ENCODE measurements around the gene ROCK1. TPM values are rescaled to one million over a fixed set of nuclear protein-coding genes. Genes with fewer than 3 reads are reported as not detected.

ROCK1 gene
- total RNA-seq, 6 experiments from 2014 or later, result 64.8 to 71.7 (median 67.1) TPM

DNA sequence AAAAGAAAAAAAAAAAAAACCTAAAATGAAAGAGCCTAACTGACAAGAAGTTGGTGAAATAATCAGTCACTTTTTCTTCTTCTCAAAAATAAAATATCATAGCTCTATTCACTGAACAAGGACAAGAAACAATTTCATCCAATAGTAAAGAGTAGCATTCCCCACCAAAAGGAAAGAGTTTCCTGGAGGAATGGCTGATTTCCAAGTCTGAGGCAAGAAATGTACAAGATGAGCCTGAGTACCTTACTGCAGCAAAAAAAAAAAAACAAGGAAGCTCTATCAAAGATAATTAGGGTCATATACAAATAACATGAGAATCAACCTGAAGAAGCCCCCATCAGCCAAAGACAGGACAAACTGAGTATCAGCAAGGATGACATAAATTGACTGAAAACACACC, 11.5 kb downstream of the ROCK1 start:
- Mint-ChIP-seq H3K4me3 (no peak overlapping the region), H3K27me3 (ENCODE audit: insufficient read depth) (no peaks in the 10 kb centered on the region), H3K27ac (peak overlapping the region; percentile 49; the same call in 1 of the 2 replicates), H3K36me3 (ENCODE audit: low read depth) (peaks cover 4% of the 10 kb centered on the region), H3K4me1 (ENCODE audit: low read depth) (peaks cover 68% of the 10 kb centered on the region), H3K9me3 (no peaks in the 10 kb centered on the region)
- DNase-seq, result no peak
- TF ChIP-seq, protein P1, sequence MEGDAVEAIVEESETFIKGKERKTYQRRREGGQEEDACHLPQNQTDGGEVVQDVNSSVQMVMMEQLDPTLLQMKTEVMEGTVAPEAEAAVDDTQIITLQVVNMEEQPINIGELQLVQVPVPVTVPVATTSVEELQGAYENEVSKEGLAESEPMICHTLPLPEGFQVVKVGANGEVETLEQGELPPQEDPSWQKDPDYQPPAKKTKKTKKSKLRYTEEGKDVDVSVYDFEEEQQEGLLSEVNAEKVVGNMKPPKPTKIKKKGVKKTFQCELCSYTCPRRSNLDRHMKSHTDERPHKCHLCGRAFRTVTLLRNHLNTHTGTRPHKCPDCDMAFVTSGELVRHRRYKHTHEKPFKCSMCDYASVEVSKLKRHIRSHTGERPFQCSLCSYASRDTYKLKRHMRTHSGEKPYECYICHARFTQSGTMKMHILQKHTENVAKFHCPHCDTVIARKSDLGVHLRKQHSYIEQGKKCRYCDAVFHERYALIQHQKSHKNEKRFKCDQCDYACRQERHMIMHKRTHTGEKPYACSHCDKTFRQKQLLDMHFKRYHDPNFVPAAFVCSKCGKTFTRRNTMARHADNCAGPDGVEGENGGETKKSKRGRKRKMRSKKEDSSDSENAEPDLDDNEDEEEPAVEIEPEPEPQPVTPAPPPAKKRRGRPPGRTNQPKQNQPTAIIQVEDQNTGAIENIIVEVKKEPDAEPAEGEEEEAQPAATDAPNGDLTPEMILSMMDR (IDR thresholded peaks at IDR 0.05), result no peak

DNA sequence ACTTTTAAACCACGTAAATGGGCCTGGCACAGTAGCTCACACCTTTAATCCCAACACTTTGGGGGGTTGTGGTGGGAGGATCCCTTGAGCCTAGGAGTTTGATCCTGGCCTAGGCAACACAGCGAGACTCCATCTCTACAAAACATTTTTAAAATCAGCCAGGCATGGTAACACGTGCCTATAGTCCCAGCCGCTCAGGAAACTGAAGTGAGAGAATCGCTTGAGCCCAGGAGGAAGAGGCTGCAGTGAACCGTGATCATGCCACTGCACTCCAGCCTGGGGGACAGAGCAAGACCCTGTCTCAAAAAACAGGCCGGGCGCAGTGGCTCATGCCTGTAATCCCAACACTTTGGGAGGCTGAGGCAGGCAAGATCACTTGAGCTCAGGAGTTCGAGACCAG, 12.2 kb downstream of the ROCK1 start:
- Mint-ChIP-seq H3K4me3 (no peak overlapping the region), H3K27ac (no peak overlapping the region), H3K4me1 (ENCODE audit: low read depth) (peaks cover 63% of the 10 kb centered on the region), H3K27me3 (ENCODE audit: insufficient read depth) (no peaks in the 10 kb centered on the region), H3K36me3 (ENCODE audit: low read depth) (peaks cover 4% of the 10 kb centered on the region), H3K9me3 (no peaks in the 10 kb centered on the region)
- TF ChIP-seq, protein P1 (IDR thresholded peaks at IDR 0.05), result no peak
- no peak for DNase-seq

DNA sequence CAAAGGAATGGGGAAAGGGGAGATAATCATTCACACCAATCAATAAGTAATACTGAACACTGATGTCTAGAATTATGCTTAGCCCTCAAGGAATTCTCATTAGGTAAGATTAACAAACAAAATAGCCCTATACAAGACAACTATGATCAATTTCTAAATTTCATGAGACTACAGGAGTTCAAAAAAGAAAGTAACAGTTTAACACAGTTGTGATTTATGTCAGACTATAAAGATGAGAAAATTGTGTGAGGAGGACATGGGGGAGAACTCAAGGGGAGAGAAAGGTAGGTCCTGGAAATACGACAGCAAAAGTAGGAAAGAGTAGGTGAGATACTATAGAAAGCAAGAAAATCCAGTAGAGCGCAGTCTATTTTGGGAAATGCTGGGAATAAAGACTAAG, 14.9 kb downstream of the ROCK1 start:
- H3K9me3 Mint-ChIP-seq, result no peaks in the 10 kb centered on the region
- no peak overlapping the region for H3K4me3 Mint-ChIP-seq
- DNase-seq, result no peak
- peaks cover 52% of the 10 kb centered on the region for H3K4me1 Mint-ChIP-seq (ENCODE audit: low read depth)
- no peak overlapping the region for H3K27ac Mint-ChIP-seq
- no peaks in the 10 kb centered on the region for H3K27me3 Mint-ChIP-seq (ENCODE audit: insufficient read depth)
- H3K36me3 Mint-ChIP-seq (ENCODE audit: low read depth), result peaks cover 4% of the 10 kb centered on the region
- TF ChIP-seq, protein P1 (IDR thresholded peaks at IDR 0.05), result no peak

DNA sequence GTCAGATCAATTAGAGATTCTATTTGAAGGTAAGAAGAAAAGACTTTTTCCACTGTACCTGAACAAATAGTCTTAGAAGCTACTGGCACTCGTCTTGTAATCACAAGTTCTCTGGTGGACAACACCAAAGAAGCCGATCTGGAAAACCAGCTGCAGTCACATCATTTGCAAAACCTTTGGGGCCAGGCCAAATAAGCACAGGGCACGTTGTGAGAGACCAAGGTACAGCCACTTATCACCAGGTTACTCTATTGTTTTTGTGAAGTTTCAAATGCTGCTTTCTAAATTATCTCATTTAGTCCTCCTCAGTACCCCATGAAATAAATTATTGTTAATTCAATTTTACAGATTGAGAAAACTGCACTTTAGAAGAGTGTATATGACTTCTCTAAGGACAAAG, 18.5 kb downstream of the ROCK1 start:
- peaks cover 4% of the 10 kb centered on the region; the same call in 1 of the 2 replicates for H3K36me3 Mint-ChIP-seq (ENCODE audit: low read depth)
- H3K4me1 Mint-ChIP-seq (ENCODE audit: low read depth), result peaks cover 20% of the 10 kb centered on the region
- DNase-seq, result no peak

DNA sequence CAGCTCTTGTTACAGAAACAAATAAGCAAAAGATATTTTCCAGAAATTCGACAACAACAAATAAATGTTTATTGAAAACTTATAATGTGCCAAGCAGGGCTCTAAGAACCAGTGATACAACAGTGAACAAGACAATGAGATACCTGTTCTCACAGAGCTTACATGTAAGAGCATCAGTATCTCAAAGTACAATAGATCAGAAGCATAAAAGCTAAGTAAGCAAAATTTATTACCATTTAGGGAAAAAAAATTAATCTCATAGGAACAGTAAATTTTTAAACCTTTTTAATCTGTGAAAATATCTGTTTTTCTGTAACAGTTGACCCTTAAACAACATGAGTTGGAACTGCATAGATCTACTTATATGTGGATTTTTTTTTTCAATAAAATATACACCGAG, 20.9 kb downstream of the ROCK1 start:
- Mint-ChIP-seq H3K9me3 (no peaks in the 10 kb centered on the region), H3K36me3 (ENCODE audit: low read depth) (peaks cover 11% of the 10 kb centered on the region; the same call in 1 of the 2 replicates), H3K4me1 (ENCODE audit: low read depth) (peaks cover 29% of the 10 kb centered on the region), H3K4me3 (no peak overlapping the region), H3K27me3 (ENCODE audit: insufficient read depth) (no peaks in the 10 kb centered on the region), H3K27ac (no peak overlapping the region)
- TF ChIP-seq, protein P1 (IDR thresholded peaks at IDR 0.05), result no peak
- no peak for DNase-seq

More for the DNA sequence above, 18.5 kb downstream of the ROCK1 start:
- Mint-ChIP-seq H3K27me3 (ENCODE audit: insufficient read depth) (no peaks in the 10 kb centered on the region), H3K4me3 (no peak overlapping the region), H3K27ac (no peak overlapping the region), H3K9me3 (no peaks in the 10 kb centered on the region)
- TF ChIP-seq, protein P1 (IDR thresholded peaks at IDR 0.05), result no peak
